Pancreas (tissue), 10 donors: ENCODE results near the gene TMPRSS15. TPM values are rescaled to one million over a fixed set of nuclear protein-coding genes. Genes with fewer than 3 reads are reported as not detected.

Experiments
- ATAC-seq, 4 donors: fragments of 200-7000 bp; cut with Tn5 transposase; one replicate each; pipeline versions ENCODE4 v1.8.0 to v1.9.1; 2020; ENCODE audit warnings: mild to moderate bottlenecking in 4 of 4, moderate library complexity in 4 of 4
- DNase-seq, 6 donors: peaks; one replicate each; pipeline ENCODE4 v3.0.0-alpha.2; 2020
- FAIRE-seq: peaks from 2 replicates; lab custom pipeline; 2012; peaks lifted over from hg19 to GRCh38; lab: Jason Lieb, UNC
- H3K27ac ChIP-seq, 4 donors: fragments of 200-600 bp; sonication (generic); 1 replicate in 3 of 4; 2 replicates in 1 of 4; pipeline versions ENCODE4 v1.5.0 to v1.8.0; 2020
- H3K27me3 ChIP-seq, 4 donors: fragments of 200-600 bp; one replicate each; pipeline ENCODE4 v1.8.0; 2021
- H3K36me3 ChIP-seq, 3 donors: fragments of 200-600 bp; sonication (generic) in 1 of 3; one replicate each; pipeline versions ENCODE4 v1.5.0 to v1.8.0; 2020 to 2021
- H3K4me1 ChIP-seq, 3 donors: fragments of 200-600 bp; one replicate each; pipeline ENCODE4 v1.8.0; 2021
- H3K4me3 ChIP-seq, 4 donors: fragments of 200-600 bp; sonication (generic) in 2 of 4; one replicate each; pipeline versions ENCODE4 v1.5.0 to v1.8.0; 2020 to 2021
- H3K9me3 ChIP-seq, 4 donors: fragments of 200-600 bp; one replicate each; pipeline ENCODE4 v1.8.0; 2021
- WGBS, 2 donors: extraction: QIAGEN DNeasy Blood & Tissue Kit; methylation state at CpG; one replicate each; pipeline ENCODE4 v1.1.7; 2013; 5-methylcytosine and 5-hydroxymethylcytosine counted together
- intact Hi-C, 3 donors: fragments of 100-400 bp; cut with DNase I; formaldehyde crosslinking; loops; one replicate each; pipeline versions ENCODE4 v1.11.1 to v1.14.2; 2022
- polyA plus RNA-seq, 2 donors: library from polyadenylated mRNA; stranded (reverse); fragments of 200-250 nt; gene quantifications; one replicate each; pipeline ENCODE4 v1.2.3, GENCODE V29; 2013
- total RNA-seq, 6 donors: library from RNA; stranded (reverse); fragmentation: NEBNext Ultra II Directional in 4 of 6; extraction: Animal tissue kit (Norgen Biotek cat#: 25700) in 4 of 6; gene quantifications; one replicate each; pipeline versions ENCODE4 v1.2.1 to v1.2.4, GENCODE V29; 2021 to 2023
- TF ChIP-seq, protein P1 (sequence below), 4 donors: fragments of 200-600 bp; sonication (generic) in 3 of 4; IDR thresholded peaks; one replicate each; pipeline versions ENCODE4 v1.5.0 to v1.8.0; 2021; ENCODE audit warnings: antibody characterized with exemption in 4 of 4
- donor health status: healthy with polysubstance abuse.
- donor health status: DM: no; HTN: no; CAD: no; lungs with moderate emphysema.
- donor health status: DM: no; HTN: no; CAD: no.
- donor health status: control.
- donor health status: control.
- donor health status: Bipolar disorder and iron deficiency.
- donor health status: DM: yes; HTN: yes; CAD: no.
- donor health status: DM: no; HTN: no; CAD: no.
- donor health status: DM: no; HTN: no; CAD: no.
- donor health status: DM: yes; HTN: yes; CAD: no.

TMPRSS15 gene
- total and polyA plus RNA-seq, 8 donors = not detected

DNA sequence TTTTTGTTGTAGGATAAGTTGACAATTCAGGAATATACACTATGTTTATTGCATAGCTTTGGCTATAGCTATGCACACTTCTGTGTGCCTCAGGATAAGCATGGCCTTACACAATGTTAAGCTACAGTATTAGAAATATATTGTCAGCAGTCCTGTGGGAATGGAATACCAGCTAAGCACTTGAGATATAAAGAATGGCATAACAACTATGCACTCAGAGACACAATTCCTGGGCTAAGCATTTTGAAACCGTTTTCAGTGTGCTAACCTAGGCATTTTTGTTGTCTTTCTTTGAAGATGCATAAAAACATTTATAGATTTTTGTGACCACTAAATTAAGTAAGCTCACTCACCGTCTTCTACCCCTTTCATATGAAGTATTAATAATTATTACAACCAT lies 46.8 kb downstream of the TMPRSS15 start:
- DNase-seq (no peak), FAIRE-seq (no peak), ATAC-seq (no peak)
- TF ChIP-seq, protein P1, sequence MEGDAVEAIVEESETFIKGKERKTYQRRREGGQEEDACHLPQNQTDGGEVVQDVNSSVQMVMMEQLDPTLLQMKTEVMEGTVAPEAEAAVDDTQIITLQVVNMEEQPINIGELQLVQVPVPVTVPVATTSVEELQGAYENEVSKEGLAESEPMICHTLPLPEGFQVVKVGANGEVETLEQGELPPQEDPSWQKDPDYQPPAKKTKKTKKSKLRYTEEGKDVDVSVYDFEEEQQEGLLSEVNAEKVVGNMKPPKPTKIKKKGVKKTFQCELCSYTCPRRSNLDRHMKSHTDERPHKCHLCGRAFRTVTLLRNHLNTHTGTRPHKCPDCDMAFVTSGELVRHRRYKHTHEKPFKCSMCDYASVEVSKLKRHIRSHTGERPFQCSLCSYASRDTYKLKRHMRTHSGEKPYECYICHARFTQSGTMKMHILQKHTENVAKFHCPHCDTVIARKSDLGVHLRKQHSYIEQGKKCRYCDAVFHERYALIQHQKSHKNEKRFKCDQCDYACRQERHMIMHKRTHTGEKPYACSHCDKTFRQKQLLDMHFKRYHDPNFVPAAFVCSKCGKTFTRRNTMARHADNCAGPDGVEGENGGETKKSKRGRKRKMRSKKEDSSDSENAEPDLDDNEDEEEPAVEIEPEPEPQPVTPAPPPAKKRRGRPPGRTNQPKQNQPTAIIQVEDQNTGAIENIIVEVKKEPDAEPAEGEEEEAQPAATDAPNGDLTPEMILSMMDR (IDR thresholded peaks at IDR 0.05) = no peak
- Histone ChIP-seq H3K27me3 (no peaks in the 10 kb centered on the region), H3K4me3 (no peak overlapping the region), H3K4me1 (no peaks in the 10 kb centered on the region), H3K9me3 (no peaks in the 10 kb centered on the region), H3K27ac (no peak overlapping the region), H3K36me3 (no peaks in the 10 kb centered on the region)
- 41 to 46% methylated on average over 2 of the region's 2 CpGs for WGBS, 2 donors
- intact Hi-C loops = no loop called here

- DNase-seq = no peak
- no peak for ATAC-seq
- no peak overlapping the region for H3K27ac ChIP-seq
- WGBS, 2 donors = 58 to 86% methylated on average over 1 of the region's 1 CpG
- no peak overlapping the region for H3K4me3 ChIP-seq
- no peaks in the 10 kb centered on the region for H3K27me3 ChIP-seq
- TF ChIP-seq, protein P1 (IDR thresholded peaks at IDR 0.05) = no peak
- no peaks in the 10 kb centered on the region for H3K9me3 ChIP-seq
- H3K4me1 ChIP-seq = no peaks in the 10 kb centered on the region
- no peaks in the 10 kb centered on the region for H3K36me3 ChIP-seq
- intact Hi-C loops = no loop called here
- FAIRE-seq = no peak
These were observed 48.6 kb downstream of the TMPRSS15 start for GRCh38 chr21:18354947-18355346.

- TF ChIP-seq, protein P1 (IDR thresholded peaks at IDR 0.05) = no peak
- H3K4me1 ChIP-seq = no peaks in the 10 kb centered on the region
- ATAC-seq (no peak), DNase-seq (no peak), FAIRE-seq (no peak)
- H3K27me3 ChIP-seq = no peaks in the 10 kb centered on the region
- H3K27ac ChIP-seq = no peak overlapping the region
- no peak overlapping the region for H3K4me3 ChIP-seq
- no peaks in the 10 kb centered on the region for H3K36me3 ChIP-seq
- 50 to 51% methylated on average over 2 of the region's 2 CpGs for WGBS, 2 donors
- intact Hi-C loops = no loop called here
- H3K9me3 ChIP-seq = no peaks in the 10 kb centered on the region
These were observed 53.4 kb downstream of the TMPRSS15 start for GRCh38 chr21:18350216-18350615.

DNA sequence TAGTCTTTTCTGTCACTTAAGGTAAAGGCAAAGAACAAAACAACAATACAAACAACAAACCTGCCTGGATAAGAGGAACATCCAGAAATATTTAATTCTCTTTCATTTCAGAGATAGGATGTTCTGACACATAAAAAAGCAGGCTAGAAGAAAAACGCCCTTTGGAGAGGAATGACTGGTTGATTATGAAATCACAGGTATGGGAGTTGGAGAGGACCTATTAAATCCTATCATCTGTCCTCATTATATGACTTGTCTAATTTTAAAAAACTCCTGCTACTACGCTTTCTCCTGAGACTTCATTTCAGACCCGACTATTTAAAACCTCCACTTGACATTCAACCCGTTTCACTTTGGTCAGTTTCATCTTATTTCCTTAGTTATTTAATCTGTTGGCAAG lies 54.1 kb downstream of the TMPRSS15 start:
- Histone ChIP-seq H3K36me3 (no peaks in the 10 kb centered on the region), H3K4me3 (no peak overlapping the region), H3K27me3 (no peaks in the 10 kb centered on the region), H3K27ac (no peak overlapping the region), H3K4me1 (no peaks in the 10 kb centered on the region), H3K9me3 (no peaks in the 10 kb centered on the region)
- TF ChIP-seq, protein P1 (IDR thresholded peaks at IDR 0.05) = no peak
- FAIRE-seq = no peak
- no peak for DNase-seq
- intact Hi-C loops = no loop called here
- 42 to 53% methylated on average over 4 of the region's 4 CpGs for WGBS, 2 donors
- no peak for ATAC-seq

DNA sequence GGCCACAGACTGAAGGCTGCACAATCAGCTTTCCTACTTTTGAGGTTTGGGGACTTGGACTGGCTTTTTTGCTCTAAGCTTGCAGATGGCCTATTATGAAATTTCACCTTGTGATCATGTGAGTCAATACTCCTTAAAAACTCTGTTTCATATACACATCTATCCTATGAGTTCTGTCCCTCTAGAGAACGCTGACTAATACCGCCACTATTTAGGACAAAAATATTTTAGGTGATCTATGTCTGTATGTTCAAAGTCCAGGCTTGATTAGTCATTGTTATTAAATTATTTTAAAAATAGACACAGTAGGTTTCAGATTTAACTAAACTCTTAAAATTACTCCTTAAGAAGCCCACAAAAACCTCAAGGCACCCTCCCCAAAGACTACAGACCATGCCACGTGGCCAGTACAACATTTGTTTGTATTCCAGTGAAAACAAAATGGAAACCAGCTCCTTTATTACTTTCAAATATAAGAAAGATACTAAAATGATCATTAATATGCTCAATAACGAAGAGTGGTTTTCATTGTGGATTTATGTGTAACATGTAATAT lies 63.1 kb downstream of the TMPRSS15 start:
- no peak for DNase-seq
- 49 to 62% methylated on average over 4 of the region's 4 CpGs for WGBS, 2 donors
- Histone ChIP-seq H3K4me3 (no peak overlapping the region), H3K27ac (no peak overlapping the region), H3K9me3 (no peaks in the 10 kb centered on the region), H3K36me3 (no peaks in the 10 kb centered on the region), H3K4me1 (no peaks in the 10 kb centered on the region), H3K27me3 (no peaks in the 10 kb centered on the region)
- TF ChIP-seq, protein P1 (IDR thresholded peaks at IDR 0.05) = no peak
- no peak for ATAC-seq
- no peak for FAIRE-seq
- intact Hi-C loops = no loop called here
